ENCODE results near the gene TNNI3K.

TNNI3K gene

GRCh38 chr1:74434321-74434720, 199.1 kb downstream of the TNNI3K start:
- no peak for DNase-seq (ENCODE audit: low read depth in 2 of 2)

- DNase-seq (ENCODE audit: low read depth in 2 of 2), result no peak
Observed at GRCh38 chr1:74436078-74436477, 200.9 kb downstream of the TNNI3K start.

GRCh38 chr1:74437035-74437434, 201.8 kb downstream of the TNNI3K start:
- no peak for DNase-seq (ENCODE audit: low read depth in 2 of 2)

- no peak for DNase-seq (ENCODE audit: low read depth in 2 of 2)
Observed at GRCh38 chr1:74452035-74452434, 216.8 kb downstream of the TNNI3K start.

- DNase-seq (ENCODE audit: low read depth in 2 of 2), result no peak
Observed at GRCh38 chr1:74453277-74453676, 218.1 kb downstream of the TNNI3K start.

GRCh38 chr1:74455390-74455789, 220.2 kb downstream of the TNNI3K start:
- DNase-seq (ENCODE audit: low read depth in 2 of 2), result no peak

- DNase-seq (ENCODE audit: low read depth in 2 of 2), result no peak
Observed at GRCh38 chr1:74457253-74457652, 222.1 kb downstream of the TNNI3K start.

- no peak for DNase-seq (ENCODE audit: low read depth in 2 of 2)
Observed at GRCh38 chr1:74463333-74463988, 228.3 kb downstream of the TNNI3K start.

- DNase-seq (ENCODE audit: low read depth in 2 of 2), result no peak
Observed at GRCh38 chr1:74464037-74464436, 228.8 kb downstream of the TNNI3K start.

- DNase-seq (ENCODE audit: low read depth in 2 of 2), result no peak
Observed at GRCh38 chr1:74465193-74465681, 230.1 kb downstream of the TNNI3K start.

GRCh38 chr1:74467786-74468377, 232.7 kb downstream of the TNNI3K start:
- DNase-seq (ENCODE audit: low read depth in 2 of 2), result no peak

GRCh38 chr1:74468982-74469603, 233.9 kb downstream of the TNNI3K start:
- no peak for DNase-seq (ENCODE audit: low read depth in 2 of 2)

GRCh38 chr1:74470251-74470650, 235.1 kb downstream of the TNNI3K start:
- DNase-seq (ENCODE audit: low read depth in 2 of 2), result no peak

GRCh38 chr1:74470936-74471335, 235.7 kb downstream of the TNNI3K start:
- no peak for DNase-seq (ENCODE audit: low read depth in 2 of 2)

GRCh38 chr1:74471470-74471869, 236.3 kb downstream of the TNNI3K start:
- DNase-seq (ENCODE audit: low read depth in 2 of 2), result no peak

GRCh38 chr1:74474585-74474984, 239.4 kb downstream of the TNNI3K start:
- no peak for DNase-seq (ENCODE audit: low read depth in 2 of 2)

GRCh38 chr1:74478979-74479378, 243.8 kb downstream of the TNNI3K start:
- DNase-seq (ENCODE audit: low read depth in 2 of 2), result no peak

GRCh38 chr1:74480068-74480467, 244.9 kb downstream of the TNNI3K start:
- DNase-seq (ENCODE audit: low read depth in 2 of 2), result no peak

- no peak for DNase-seq (ENCODE audit: low read depth in 2 of 2)
Observed at GRCh38 chr1:74481607-74482006, 246.4 kb downstream of the TNNI3K start.

GRCh38 chr1:74485622-74486021, 250.4 kb downstream of the TNNI3K start:
- no peak for DNase-seq (ENCODE audit: low read depth in 2 of 2)

GRCh38 chr1:74486036-74486435, 250.8 kb downstream of the TNNI3K start:
- no peak for DNase-seq (ENCODE audit: low read depth in 2 of 2)

- DNase-seq (ENCODE audit: low read depth in 2 of 2), result no peak
Observed at GRCh38 chr1:74496669-74497068, 261.5 kb downstream of the TNNI3K start.

- no peak for DNase-seq (ENCODE audit: low read depth in 2 of 2)
Observed at GRCh38 chr1:74498901-74499300, 263.7 kb downstream of the TNNI3K start.

Measured in stimulated activated CD8-positive, alpha-beta memory T cell treated with anti-CD3 and anti-CD28 coated beads, Interleukin-7, amount 100 ng/mL, for 4 hours (primary cell).